ENCODE data around the gene KIAA1958.

KIAA1958 gene

GRCh38 chr9:112526973-112527372, 40.3 kb downstream of the KIAA1958 start:
- H3K9me3 ChIP-seq = no peaks in the 10 kb centered on the region
- no peaks in the 10 kb centered on the region for H3K27me3 ChIP-seq (ENCODE audit: low read depth)
- no peaks in the 10 kb centered on the region for H3K4me1 ChIP-seq
- in situ Hi-C loops (cut with MboI; ENCODE audit: low sequenced_read_pairs) = no loop called here
- no peaks in the 10 kb centered on the region for H3K36me3 ChIP-seq (replicated peaks)
- no peak overlapping the region for H3K4me3 ChIP-seq
- DNase-seq (ENCODE audit: low spot score in 2 of 2) = no peak

DNA sequence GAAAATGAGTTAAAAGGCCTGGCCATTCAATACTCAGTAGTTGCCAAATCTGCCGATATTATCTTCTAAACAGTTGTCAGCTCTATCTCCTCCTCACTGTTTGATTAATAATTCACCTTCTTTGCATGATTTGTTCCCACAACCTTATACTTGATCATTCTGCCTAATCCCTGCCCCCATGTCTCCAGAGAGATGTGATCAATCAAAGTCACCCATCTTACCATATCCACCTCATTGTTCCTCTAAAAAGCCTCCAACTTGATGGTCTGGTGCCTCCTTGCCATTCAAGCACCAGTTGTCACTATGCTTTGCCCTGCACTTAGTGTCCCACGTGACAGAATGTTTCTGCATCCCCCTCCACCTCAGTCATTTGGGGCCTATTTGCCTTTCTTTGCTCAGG, 41.3 kb downstream of the KIAA1958 start:
- Histone ChIP-seq H3K4me1 (no peaks in the 10 kb centered on the region), H3K27me3 (ENCODE audit: low read depth) (no peaks in the 10 kb centered on the region), H3K36me3 (replicated peaks) (no peaks in the 10 kb centered on the region), H3K4me3 (no peak overlapping the region), H3K9me3 (no peaks in the 10 kb centered on the region)
- in situ Hi-C loops (cut with MboI; ENCODE audit: low sequenced_read_pairs) = no loop called here
- DNase-seq (ENCODE audit: low spot score in 2 of 2) = no peak

DNA sequence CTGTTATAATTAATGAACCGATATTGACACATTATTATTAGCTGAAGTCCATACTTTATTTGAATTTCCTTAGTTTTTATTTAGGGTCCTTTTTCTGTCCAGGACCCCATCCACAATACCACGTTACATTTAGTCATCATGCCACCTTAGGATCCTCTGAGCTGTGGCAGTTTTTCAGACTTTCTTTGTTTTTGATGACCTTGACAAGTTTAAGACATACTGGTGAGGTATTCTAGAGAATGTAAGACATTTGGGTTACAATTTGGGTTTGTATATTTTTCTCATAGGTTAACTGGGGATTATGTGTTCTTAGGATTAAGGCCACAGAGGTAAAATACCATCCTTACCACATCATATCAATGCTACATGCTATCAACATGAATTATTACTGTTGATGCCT, 42.7 kb downstream of the KIAA1958 start:
- in situ Hi-C loops (cut with MboI; ENCODE audit: low sequenced_read_pairs) = no loop called here
- no peak for DNase-seq (ENCODE audit: low spot score in 2 of 2)
- H3K36me3 ChIP-seq (replicated peaks) = no peaks in the 10 kb centered on the region
- no peaks in the 10 kb centered on the region for H3K27me3 ChIP-seq (ENCODE audit: low read depth)
- no peaks in the 10 kb centered on the region for H3K9me3 ChIP-seq
- H3K4me3 ChIP-seq = no peak overlapping the region
- H3K4me1 ChIP-seq = no peaks in the 10 kb centered on the region

DNA sequence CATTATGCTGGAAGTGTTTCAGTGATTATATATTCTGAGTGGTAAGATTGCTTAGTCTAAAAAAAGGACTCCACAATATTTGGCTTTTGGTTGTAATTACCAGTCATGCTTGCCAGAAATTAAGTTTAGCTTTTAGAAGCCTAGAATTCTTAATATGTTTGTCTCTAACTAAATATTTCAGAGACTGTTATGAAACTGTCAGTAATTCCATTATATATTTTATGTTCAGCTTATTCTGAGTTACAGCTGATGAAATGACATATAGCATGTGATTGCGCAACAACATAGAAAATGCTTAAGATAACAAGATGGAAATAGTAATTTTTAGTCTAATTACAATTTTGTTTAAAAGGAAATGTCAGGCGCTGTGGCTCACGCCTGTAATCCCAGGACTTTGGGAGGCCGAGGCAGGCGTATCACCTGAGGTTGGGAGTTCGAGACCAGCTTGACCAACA, 44.2 kb downstream of the KIAA1958 start:
- Histone ChIP-seq H3K27me3 (ENCODE audit: low read depth) (no peaks in the 10 kb centered on the region), H3K4me3 (no peak overlapping the region), H3K36me3 (replicated peaks) (no peaks in the 10 kb centered on the region), H3K9me3 (no peaks in the 10 kb centered on the region), H3K4me1 (no peaks in the 10 kb centered on the region)
- no peak for DNase-seq (ENCODE audit: low spot score in 2 of 2)
- in situ Hi-C loops (cut with MboI; ENCODE audit: low sequenced_read_pairs) = no loop called here

- in situ Hi-C loops (cut with MboI; ENCODE audit: low sequenced_read_pairs) = no loop called here
- Histone ChIP-seq H3K9me3 (no peaks in the 10 kb centered on the region), H3K4me3 (no peak overlapping the region), H3K27me3 (ENCODE audit: low read depth) (no peaks in the 10 kb centered on the region), H3K4me1 (no peaks in the 10 kb centered on the region), H3K36me3 (replicated peaks) (no peaks in the 10 kb centered on the region)
- no peak for DNase-seq (ENCODE audit: low spot score in 2 of 2)
These were observed 45.1 kb downstream of the KIAA1958 start for GRCh38 chr9:112531666-112532282.

GRCh38 chr9:112532427-112532826, 45.8 kb downstream of the KIAA1958 start:
- Histone ChIP-seq H3K27me3 (ENCODE audit: low read depth) (no peaks in the 10 kb centered on the region), H3K4me3 (no peak overlapping the region), H3K9me3 (no peaks in the 10 kb centered on the region), H3K36me3 (replicated peaks) (no peaks in the 10 kb centered on the region), H3K4me1 (no peaks in the 10 kb centered on the region)
- in situ Hi-C loops (cut with MboI; ENCODE audit: low sequenced_read_pairs) = no loop called here
- no peak for DNase-seq (ENCODE audit: low spot score in 2 of 2)

DNA sequence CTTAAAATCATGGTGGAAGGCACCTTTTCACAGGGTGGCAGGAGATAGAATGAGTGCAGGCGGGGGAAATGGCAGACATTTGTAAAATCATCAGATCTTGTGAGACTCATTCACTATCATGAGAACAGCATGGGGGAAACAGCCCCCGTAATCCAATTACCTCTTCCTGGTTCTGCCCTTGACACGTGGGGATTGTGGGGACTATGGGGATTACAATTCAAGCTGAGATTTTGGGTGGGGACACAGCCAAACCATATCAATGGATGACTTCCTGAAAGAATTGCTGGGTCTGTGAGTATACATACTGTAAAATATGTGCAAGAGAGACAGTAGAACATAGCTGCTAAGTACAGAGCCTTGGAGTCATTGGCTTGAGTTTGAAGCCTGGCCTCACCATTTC, 47.0 kb downstream of the KIAA1958 start:
- no peak for DNase-seq (ENCODE audit: low spot score in 2 of 2)
- H3K4me1 ChIP-seq = no peaks in the 10 kb centered on the region
- H3K27me3 ChIP-seq (ENCODE audit: low read depth) = no peaks in the 10 kb centered on the region
- no peak overlapping the region for H3K4me3 ChIP-seq
- H3K9me3 ChIP-seq = no peaks in the 10 kb centered on the region
- H3K36me3 ChIP-seq (replicated peaks) = no peaks in the 10 kb centered on the region
- in situ Hi-C loops (cut with MboI; ENCODE audit: low sequenced_read_pairs) = no loop called here

DNA sequence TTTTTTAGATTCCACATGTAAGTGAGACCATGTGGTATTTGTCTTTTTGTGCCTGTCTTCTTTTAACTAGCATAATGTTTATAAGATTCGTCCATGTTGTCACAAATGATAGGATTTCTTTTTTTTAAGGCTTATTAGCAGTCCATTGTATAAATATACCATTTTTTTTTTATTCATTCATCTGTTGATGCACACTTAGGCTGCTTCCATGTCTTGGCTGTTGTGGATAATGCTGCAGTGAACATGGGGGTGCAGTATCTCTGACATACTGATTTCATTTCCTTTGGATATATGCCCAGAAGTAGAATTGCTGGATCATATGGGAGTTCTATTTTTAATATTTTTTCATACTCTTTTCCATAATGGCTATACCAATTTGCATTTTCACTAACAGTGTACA, 48.7 kb downstream of the KIAA1958 start:
- Histone ChIP-seq H3K4me1 (no peaks in the 10 kb centered on the region), H3K36me3 (replicated peaks) (no peaks in the 10 kb centered on the region), H3K4me3 (no peak overlapping the region), H3K27me3 (ENCODE audit: low read depth) (no peaks in the 10 kb centered on the region), H3K9me3 (no peaks in the 10 kb centered on the region)
- no peak for DNase-seq (ENCODE audit: low spot score in 2 of 2)
- in situ Hi-C loops (cut with MboI; ENCODE audit: low sequenced_read_pairs) = no loop called here

- H3K4me1 ChIP-seq = no peaks in the 10 kb centered on the region
- DNase-seq (ENCODE audit: low spot score in 2 of 2) = no peak
- H3K4me3 ChIP-seq = no peak overlapping the region
- in situ Hi-C loops (cut with MboI; ENCODE audit: low sequenced_read_pairs) = no loop called here
- no peaks in the 10 kb centered on the region for H3K9me3 ChIP-seq
- H3K27me3 ChIP-seq (ENCODE audit: low read depth) = no peaks in the 10 kb centered on the region
- no peaks in the 10 kb centered on the region for H3K36me3 ChIP-seq (replicated peaks)
These were observed 49.2 kb downstream of the KIAA1958 start for GRCh38 chr9:112535811-112536210.

DNA sequence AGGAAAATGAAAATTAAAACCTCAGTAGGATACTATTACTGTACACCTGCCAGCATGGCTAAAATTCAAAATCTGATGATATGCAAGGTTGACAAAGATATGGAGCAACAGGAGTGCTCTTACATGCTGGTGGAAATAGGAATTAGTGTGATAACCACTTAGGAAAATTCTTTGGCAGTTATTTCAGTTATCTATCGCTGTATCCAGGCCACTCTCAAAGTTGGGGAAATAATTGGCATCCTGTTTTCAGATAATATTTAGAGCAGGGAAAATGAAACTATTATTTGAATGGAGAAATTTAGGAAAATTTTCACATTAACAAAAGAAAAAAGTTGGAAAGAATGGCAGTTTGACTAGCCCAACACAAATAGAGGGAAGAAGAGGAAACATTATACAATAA, 50.9 kb downstream of the KIAA1958 start:
- no peaks in the 10 kb centered on the region for H3K4me1 ChIP-seq
- no peak overlapping the region for H3K4me3 ChIP-seq
- H3K36me3 ChIP-seq (replicated peaks) = no peaks in the 10 kb centered on the region
- no peaks in the 10 kb centered on the region for H3K9me3 ChIP-seq
- in situ Hi-C loops (cut with MboI; ENCODE audit: low sequenced_read_pairs) = no loop called here
- H3K27me3 ChIP-seq (ENCODE audit: low read depth) = no peaks in the 10 kb centered on the region
- no peak for DNase-seq (ENCODE audit: low spot score in 2 of 2)

- in situ Hi-C loops (cut with MboI; ENCODE audit: low sequenced_read_pairs) = no loop called here
- no peak for DNase-seq (ENCODE audit: low spot score in 2 of 2)
- H3K4me1 ChIP-seq = peaks cover under 1% of the 10 kb centered on the region
- no peaks in the 10 kb centered on the region for H3K27me3 ChIP-seq (ENCODE audit: low read depth)
- H3K4me3 ChIP-seq = no peak overlapping the region
- no peaks in the 10 kb centered on the region for H3K9me3 ChIP-seq
- H3K36me3 ChIP-seq (replicated peaks) = no peaks in the 10 kb centered on the region
These were observed 54.2 kb downstream of the KIAA1958 start for GRCh38 chr9:112540800-112541199.

DNA sequence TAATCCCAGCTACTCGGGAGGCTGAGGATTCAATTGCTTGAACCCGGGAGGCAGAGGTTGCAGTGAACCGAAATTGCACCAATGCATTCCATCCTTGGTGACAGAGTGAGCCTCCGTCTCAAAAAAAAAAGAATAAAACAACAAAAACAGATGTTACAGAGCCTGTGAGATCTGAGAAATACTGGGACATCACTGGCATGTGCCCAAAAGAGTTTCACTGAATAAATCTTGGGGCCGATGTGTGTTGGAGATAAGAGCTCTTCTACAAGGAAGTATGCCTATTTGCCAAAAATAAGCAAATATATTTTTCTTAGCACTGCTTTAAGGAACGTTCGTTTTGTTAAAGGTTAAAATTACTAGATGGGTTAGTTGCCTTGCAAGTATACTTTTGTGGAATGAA, 55.1 kb downstream of the KIAA1958 start:
- Histone ChIP-seq H3K36me3 (replicated peaks) (no peaks in the 10 kb centered on the region), H3K4me3 (no peak overlapping the region), H3K4me1 (peaks cover 10% of the 10 kb centered on the region), H3K27me3 (ENCODE audit: low read depth) (no peaks in the 10 kb centered on the region), H3K9me3 (no peaks in the 10 kb centered on the region)
- DNase-seq (ENCODE audit: low spot score in 2 of 2) = no peak
- in situ Hi-C loops (cut with MboI; ENCODE audit: low sequenced_read_pairs) = no loop called here

GRCh38 chr9:112542593-112543292, 56.1 kb downstream of the KIAA1958 start:
- H3K4me3 ChIP-seq = no peak overlapping the region
- in situ Hi-C loops (cut with MboI; ENCODE audit: low sequenced_read_pairs) = no loop called here
- H3K36me3 ChIP-seq (replicated peaks) = no peaks in the 10 kb centered on the region
- no peaks in the 10 kb centered on the region for H3K9me3 ChIP-seq
- DNase-seq (ENCODE audit: low spot score in 2 of 2) = no peak
- H3K4me1 ChIP-seq = peaks cover 20% of the 10 kb centered on the region
- H3K27me3 ChIP-seq (ENCODE audit: low read depth) = no peaks in the 10 kb centered on the region

DNA sequence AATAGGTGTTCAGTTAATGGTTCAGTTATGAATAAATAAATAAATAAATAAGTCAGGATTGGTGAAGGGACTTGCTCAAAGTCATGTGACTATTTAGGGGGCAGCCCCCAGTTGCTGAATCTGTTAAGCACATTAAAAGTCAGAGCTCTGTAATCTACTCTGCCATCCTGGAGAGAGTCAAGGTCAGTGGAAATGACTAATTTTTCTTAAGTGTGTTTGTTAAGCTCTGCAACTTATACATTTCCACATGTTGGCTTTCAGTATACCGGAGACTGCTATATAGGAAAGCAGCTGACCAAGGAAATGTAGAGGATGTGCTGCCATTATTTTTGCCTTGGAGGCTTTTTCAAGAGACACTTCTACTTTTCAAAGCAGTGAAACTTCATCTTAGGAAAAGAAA, 57.9 kb downstream of the KIAA1958 start:
- H3K4me3 ChIP-seq = no peak overlapping the region
- no peaks in the 10 kb centered on the region for H3K9me3 ChIP-seq
- peaks cover 28% of the 10 kb centered on the region for H3K4me1 ChIP-seq
- no peaks in the 10 kb centered on the region for H3K27me3 ChIP-seq (ENCODE audit: low read depth)
- H3K36me3 ChIP-seq (replicated peaks) = no peaks in the 10 kb centered on the region
- in situ Hi-C loops (cut with MboI; ENCODE audit: low sequenced_read_pairs) = no loop called here
- no peak for DNase-seq (ENCODE audit: low spot score in 2 of 2)

DNA sequence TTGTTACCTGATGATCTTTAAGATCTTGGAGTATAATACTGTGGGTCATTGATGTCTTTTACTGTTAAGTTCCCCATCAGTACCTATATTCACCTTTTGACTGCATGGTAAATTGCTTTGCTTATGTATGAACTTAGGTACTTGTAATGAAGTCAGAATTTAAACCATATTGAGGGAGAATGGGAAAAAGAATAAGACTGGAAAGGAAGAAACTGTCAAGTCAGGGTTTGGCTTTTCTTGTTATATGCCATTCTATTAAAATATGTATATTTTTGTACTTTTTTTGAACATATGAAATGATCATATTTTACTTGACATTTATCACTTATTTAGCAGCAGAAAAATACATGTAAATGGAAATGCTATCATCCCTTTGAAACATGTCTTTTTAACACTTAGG, 58.6 kb downstream of the KIAA1958 start:
- Histone ChIP-seq H3K27me3 (ENCODE audit: low read depth) (no peaks in the 10 kb centered on the region), H3K9me3 (no peaks in the 10 kb centered on the region), H3K4me3 (no peak overlapping the region), H3K4me1 (peaks cover 28% of the 10 kb centered on the region), H3K36me3 (replicated peaks) (no peaks in the 10 kb centered on the region)
- in situ Hi-C loops (cut with MboI; ENCODE audit: low sequenced_read_pairs) = no loop called here
- no peak for DNase-seq (ENCODE audit: low spot score in 2 of 2)
